Endothelial cell of umbilical vein (primary cell): ENCODE results near the gene TBCD. TPM values are rescaled to one million over a fixed set of nuclear protein-coding genes. Genes with fewer than 3 reads are reported as not detected.
A peak's percentile ranks its signal among the peaks of the same experiment; 100 is the strongest.
"Not testable (repeated sequence)": the region's sequence is repeated elsewhere in the genome, so short reads cannot be mapped to it uniquely, and the experiment has no call there.

Experiments used
- BruUV-seq: library from RNA; stranded (reverse); fragments of 400-500 nt; replicated peaks from 2 replicates; lab custom pipeline; 2021; lab: Mats Ljungman, UMichigan
- CTCF ChIA-PET: fragments of 300-600, 350-600 bp; sonication (Branson Sonifier 250); formaldehyde crosslinking; loops from one replicate; lab custom pipeline; 2021; ENCODE audit warnings: antibody characterized with exemption, inconsistent platforms; lab: Charles Lee
- POLR2A ChIA-PET: fragments of 300-600, 350-600 bp; sonication (Branson Sonifier 250); formaldehyde crosslinking; loops from one replicate; lab custom pipeline; 2021; ENCODE audit warnings: antibody characterized with exemption, inconsistent platforms; lab: Charles Lee
- DNase-seq: peaks from one replicate; pipeline ENCODE4 v3.0.0-alpha.2; 2011; ENCODE audit warnings: low read depth, low spot score
- FAIRE-seq: peaks from 2 replicates; lab custom pipeline; 2011; peaks lifted over from hg19 to GRCh38; lab: Jason Lieb, UNC
- H2AFZ ChIP-seq: 2 replicates; pipeline ENCODE4 v1.6.0; 2012; ENCODE audit warnings: low read depth, low read length, control low read depth, inconsistent platforms
- H3K27ac ChIP-seq: 2 replicates; pipeline ENCODE4 v1.5.1; 2011; ENCODE audit warnings: low read depth, mild to moderate bottlenecking, control low read depth, low read length, moderate library complexity; ENCODE audit not compliant: insufficient read depth
- H3K27me3 ChIP-seq, 2 experiments: 2 replicates each; pipeline versions ENCODE4 v1.6.0 to v1.6.1; 2011; ENCODE audit warnings: low read length in 2 of 2, mixed read lengths in 1 of 2; ENCODE audit not compliant: control insufficient read depth in 2 of 2, insufficient read depth in 2 of 2
- H3K36me3 ChIP-seq, 2 experiments: 2 replicates in 1 of 2; 3 replicates in 1 of 2; pipeline ENCODE4 v1.5.1; 2011; ENCODE audit warnings: low read length in 2 of 2, mild to moderate bottlenecking in 1 of 2, moderate library complexity in 1 of 2; ENCODE audit not compliant: control insufficient read depth in 2 of 2, insufficient read depth in 2 of 2; ENCODE audit errors: extremely low read depth in 1 of 2
- H3K4me1 ChIP-seq: 3 replicates; pipeline ENCODE4 v1.5.1; 2011; ENCODE audit warnings: mild to moderate bottlenecking, low read length; ENCODE audit not compliant: control insufficient read depth, insufficient read depth; ENCODE audit errors: extremely low read depth
- H3K4me2 ChIP-seq: 2 replicates; pipeline ENCODE4 v1.6.1; 2011; ENCODE audit warnings: low read length, control low read depth, mixed read lengths; ENCODE audit not compliant: insufficient read depth
- H3K4me3 ChIP-seq, 3 experiments: fragments of 200-600 bp in 1 of 3; sonication (generic), shearing (Covaris generic) in 1 of 3; replicated peaks in 1 of 3; 2 replicates each; pipeline ENCODE4 v1.5.1; 2011 to 2016; ENCODE audit warnings: control low read depth in 3 of 3, low read length in 3 of 3, mild to moderate bottlenecking in 2 of 3, inconsistent platforms in 1 of 3, low read depth in 1 of 3, moderate library complexity in 1 of 3; ENCODE audit not compliant: insufficient read depth in 1 of 3
- H3K79me2 ChIP-seq: 2 replicates; pipeline ENCODE4 v1.6.0; 2012; ENCODE audit warnings: low read length, inconsistent platforms; ENCODE audit not compliant: control insufficient read depth, insufficient read depth
- H3K9ac ChIP-seq: replicated peaks from 2 replicates; pipeline ENCODE3; 2011; ENCODE audit warnings: low read length, control low read depth; ENCODE audit not compliant: insufficient read depth; ENCODE audit errors: extremely low read depth
- H3K9me1 ChIP-seq: replicated peaks from 3 replicates; pipeline ENCODE4 v1.6.0; 2011; ENCODE audit warnings: mild to moderate bottlenecking, low read length; ENCODE audit not compliant: control insufficient read depth, insufficient read depth; ENCODE audit errors: extremely low read depth
- H3K9me3 ChIP-seq: replicated peaks from 2 replicates; pipeline ENCODE4 v1.5.1; 2012; ENCODE audit warnings: low read length, inconsistent platforms; ENCODE audit not compliant: control insufficient read depth, insufficient read depth
- H4K20me1 ChIP-seq: replicated peaks from 2 replicates; pipeline ENCODE3; 2011; ENCODE audit warnings: mild to moderate bottlenecking, low read length; ENCODE audit not compliant: control insufficient read depth, insufficient read depth; ENCODE audit errors: extremely low read depth
- EZH2 ChIP-seq: IDR thresholded peaks from 2 replicates; pipeline ENCODE4 v1.6.1; 2012; ENCODE audit warnings: borderline replicate concordance, low read depth, mild to moderate bottlenecking, moderate library complexity, low read length, inconsistent platforms; ENCODE audit not compliant: severe bottlenecking
- FOS ChIP-seq: IDR thresholded peaks from 2 replicates; pipeline ENCODE4 v1.6.1; 2011; ENCODE audit warnings: mild to moderate bottlenecking, low read length, moderate library complexity, borderline replicate concordance; ENCODE audit not compliant: insufficient read depth
- GATA2 ChIP-seq: IDR thresholded peaks from 2 replicates; pipeline ENCODE4 v1.7.0; 2011; ENCODE audit warnings: low read depth, mild to moderate bottlenecking, moderate library complexity, mixed read lengths, low read length; ENCODE audit not compliant: insufficient read length, insufficient read depth
- JUN ChIP-seq: IDR thresholded peaks from 2 replicates; pipeline ENCODE4 v1.6.1; 2011; ENCODE audit warnings: borderline replicate concordance, low read depth; ENCODE audit not compliant: insufficient read length, insufficient read depth
- MYC ChIP-seq: IDR thresholded peaks from one replicate; pipeline ENCODE4 v1.6.1; 2011; ENCODE audit warnings: mild to moderate bottlenecking, low read depth, low read length
- POLR2A ChIP-seq: IDR thresholded peaks from 2 replicates; pipeline ENCODE4 v1.6.1; 2012; ENCODE audit warnings: low read depth, mild to moderate bottlenecking, control low read depth, low read length
- POLR2AphosphoS5 ChIP-seq: IDR thresholded peaks from 2 replicates; pipeline ENCODE4 v1.6.1; 2012; ENCODE audit warnings: low read depth, mild to moderate bottlenecking, control low read depth, low read length, moderate library complexity; ENCODE audit not compliant: insufficient read depth
- dilution Hi-C: fragments of 300-500 bp; cut with MboI; formaldehyde crosslinking; loops from one replicate; pipeline ENCODE4 v1.15.0; 2019; ENCODE audit warnings: low sequenced_read_pairs; ENCODE audit not compliant: extremely low pct_ligation_motif_present
- intact Hi-C: fragments of 100-400 bp; cut with micrococcal nuclease; formaldehyde crosslinking; loops from one replicate; pipeline ENCODE4 v1.10.0; 2022
- polyA plus RNA-seq, 4 experiments: library from polyadenylated mRNA; depleted of rRNA in 3 of 4; stranded (reverse) in 3 of 4; unstranded in 1 of 4; fragments of >200 nt; gene quantifications; 2 replicates each; pipeline versions ENCODE4 v1.2.1 to v1.2.3, GENCODE V29; 2011 to 2012; ENCODE audit warnings: missing spikeins in 1 of 4
- total RNA-seq: library from RNA; stranded (reverse); gene quantifications from 2 replicates; pipeline ENCODE4 v1.2.3, GENCODE V29; 2021
- TF ChIP-seq, protein P1 (sequence below), 2 donors: IDR thresholded peaks; 1 replicate in 1 of 2; 2 replicates in 1 of 2; pipeline ENCODE4 v1.5.1; 2011; ENCODE audit warnings: low read length in 2 of 2, mild to moderate bottlenecking in 2 of 2, moderate library complexity in 2 of 2, control low read depth in 1 of 2, inconsistent platforms in 1 of 2, low read depth in 1 of 2; ENCODE audit not compliant: insufficient read depth in 1 of 2; ENCODE audit errors: extremely low read depth in 1 of 2
- TF ChIP-seq, protein P2 (sequence below): IDR thresholded peaks from 2 replicates; pipeline ENCODE4 v1.6.1; 2011; ENCODE audit not compliant: insufficient read depth, insufficient read length

TBCD gene
- total and polyA plus RNA-seq, 2 donors (not counting 3 experiments of a cell fraction or from before 2014, with no cell fraction given) = 121 to 145 TPM

DNA sequence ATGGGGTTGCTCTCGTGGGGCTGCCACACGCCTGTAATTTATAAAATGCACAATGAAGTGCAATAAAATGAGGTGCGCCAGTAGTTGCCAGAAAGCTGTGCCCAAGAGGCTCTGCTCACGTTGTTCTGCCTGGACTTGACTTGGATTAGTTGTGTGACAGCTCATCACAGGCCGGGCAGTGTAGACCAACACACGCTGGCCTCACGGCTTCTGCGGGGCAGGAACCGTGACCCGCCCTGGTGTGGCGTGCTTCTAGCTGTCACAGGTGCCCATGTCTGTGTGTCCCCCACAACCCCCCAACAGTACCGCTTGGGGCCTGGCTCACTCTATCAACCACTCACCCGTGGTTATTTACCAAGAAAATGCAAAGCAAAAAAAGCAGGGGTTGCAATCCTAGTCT lies 200.2 kb downstream of the TBCD start:
- intact Hi-C loops = no loop called here
- no peaks in the 10 kb centered on the region for H3K27me3 ChIP-seq
- no peaks in the 10 kb centered on the region for H4K20me1 ChIP-seq
- ChIA-PET CTCF (no interaction called here), POLR2A (no interaction called here)
- no peak overlapping the region for H3K27ac ChIP-seq
- H3K36me3 ChIP-seq = no peaks in the 10 kb centered on the region
- H3K4me1 ChIP-seq = no peaks in the 10 kb centered on the region
- no peak overlapping the region for H3K4me2 ChIP-seq
- no peak overlapping the region for H3K4me3 ChIP-seq
- no peak for TF ChIP-seq JUN
- TF ChIP-seq, protein P1, sequence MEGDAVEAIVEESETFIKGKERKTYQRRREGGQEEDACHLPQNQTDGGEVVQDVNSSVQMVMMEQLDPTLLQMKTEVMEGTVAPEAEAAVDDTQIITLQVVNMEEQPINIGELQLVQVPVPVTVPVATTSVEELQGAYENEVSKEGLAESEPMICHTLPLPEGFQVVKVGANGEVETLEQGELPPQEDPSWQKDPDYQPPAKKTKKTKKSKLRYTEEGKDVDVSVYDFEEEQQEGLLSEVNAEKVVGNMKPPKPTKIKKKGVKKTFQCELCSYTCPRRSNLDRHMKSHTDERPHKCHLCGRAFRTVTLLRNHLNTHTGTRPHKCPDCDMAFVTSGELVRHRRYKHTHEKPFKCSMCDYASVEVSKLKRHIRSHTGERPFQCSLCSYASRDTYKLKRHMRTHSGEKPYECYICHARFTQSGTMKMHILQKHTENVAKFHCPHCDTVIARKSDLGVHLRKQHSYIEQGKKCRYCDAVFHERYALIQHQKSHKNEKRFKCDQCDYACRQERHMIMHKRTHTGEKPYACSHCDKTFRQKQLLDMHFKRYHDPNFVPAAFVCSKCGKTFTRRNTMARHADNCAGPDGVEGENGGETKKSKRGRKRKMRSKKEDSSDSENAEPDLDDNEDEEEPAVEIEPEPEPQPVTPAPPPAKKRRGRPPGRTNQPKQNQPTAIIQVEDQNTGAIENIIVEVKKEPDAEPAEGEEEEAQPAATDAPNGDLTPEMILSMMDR (IDR thresholded peaks at IDR 0.05; ENCODE audit: extremely low read depth in 1 of 2, insufficient read depth in 1 of 2, low read depth in 1 of 2, low read length in 2 of 2) = no peak
- no peak for TF ChIP-seq MYC
- TF ChIP-seq FOS = no peak
- no peak for TF ChIP-seq POLR2AphosphoS5
- TF ChIP-seq POLR2A = no peak
- TF ChIP-seq EZH2 = no peak
- no peak for TF ChIP-seq GATA2
- TF ChIP-seq, protein P2, sequence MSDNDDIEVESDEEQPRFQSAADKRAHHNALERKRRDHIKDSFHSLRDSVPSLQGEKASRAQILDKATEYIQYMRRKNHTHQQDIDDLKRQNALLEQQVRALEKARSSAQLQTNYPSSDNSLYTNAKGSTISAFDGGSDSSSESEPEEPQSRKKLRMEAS = no peak
- H3K9me3 ChIP-seq = no peaks in the 10 kb centered on the region
- dilution Hi-C loops = no loop called here
- no peak for DNase-seq
- H3K9ac ChIP-seq = no peak overlapping the region
- H3K79me2 ChIP-seq = no peaks in the 10 kb centered on the region
- no peaks in the 10 kb centered on the region for H3K9me1 ChIP-seq
- no TSS peak for BruUV-seq
- no peak overlapping the region for H2AFZ ChIP-seq
- FAIRE-seq = no peak

DNA sequence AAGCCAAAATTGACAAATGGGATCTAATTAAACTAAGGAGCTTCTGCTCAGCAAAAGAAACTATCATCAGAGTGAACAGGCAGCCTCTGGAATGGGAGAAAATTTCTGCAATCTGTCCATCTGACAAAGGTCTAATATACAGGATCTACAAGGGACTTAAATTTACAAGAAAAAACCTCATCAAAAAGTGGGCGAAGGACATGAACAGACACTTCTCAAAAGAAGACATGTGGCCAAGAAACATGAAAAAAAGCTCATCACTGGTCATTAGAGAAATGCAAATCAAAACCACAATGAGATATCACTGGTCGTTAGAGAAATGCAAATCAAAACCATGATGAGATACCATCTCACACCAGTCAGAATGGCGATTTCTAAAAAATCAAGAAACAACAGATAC lies 203.2 kb downstream of the TBCD start:
- intact Hi-C loops, H3K9ac ChIP-seq, BruUV-seq, H4K20me1 ChIP-seq, H3K27ac ChIP-seq, H3K4me1 ChIP-seq, H3K36me3 ChIP-seq, H3K9me1 ChIP-seq, CTCF ChIA-PET, H3K27me3 ChIP-seq, H3K79me2 ChIP-seq, POLR2A ChIA-PET, dilution Hi-C loops, H2AFZ ChIP-seq, DNase-seq, H3K4me3 ChIP-seq, H3K9me3 ChIP-seq, H3K4me2 ChIP-seq: not testable (repeated sequence)
- peak; percentile 4 for FAIRE-seq

DNA sequence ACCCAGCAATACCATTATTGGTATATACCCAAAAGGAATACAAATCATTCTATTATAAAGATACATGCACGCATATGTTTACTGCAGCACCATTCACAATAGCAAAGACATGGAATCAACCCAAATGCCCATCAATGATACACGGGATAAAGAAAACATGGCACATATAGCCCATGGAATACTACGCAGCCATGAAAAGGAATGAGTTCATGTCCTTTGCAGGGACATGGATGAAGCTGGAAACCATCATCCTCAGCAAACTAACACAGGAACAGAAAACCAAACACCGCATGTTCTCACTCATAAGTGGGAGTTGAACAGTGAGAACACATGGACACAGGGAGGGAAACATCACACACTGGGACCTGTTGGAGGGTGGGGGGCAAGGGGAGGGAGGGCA lies 203.8 kb downstream of the TBCD start:
- intact Hi-C loops, dilution Hi-C loops, FAIRE-seq, BruUV-seq, H3K9ac ChIP-seq, H3K27me3 ChIP-seq, H3K79me2 ChIP-seq, H3K4me1 ChIP-seq, H3K4me3 ChIP-seq, H2AFZ ChIP-seq, H3K9me3 ChIP-seq, H3K9me1 ChIP-seq, DNase-seq, CTCF ChIA-PET, H3K4me2 ChIP-seq, H4K20me1 ChIP-seq, H3K27ac ChIP-seq, POLR2A ChIA-PET, H3K36me3 ChIP-seq: not testable (repeated sequence)
